KMS-11 (cell line): ENCODE measurements around the gene VSTM2A.

Source experiments
- H2AFZ ChIP-seq: fragments of 200-600 bp; sonication (generic); 2 replicates; pipeline ENCODE4 v1.6.1; 2016; ENCODE audit warnings: antibody characterized with exemption, mixed run types, low read depth
- H3K27ac ChIP-seq: fragments of 200-600 bp; sonication (generic); 2 replicates; pipeline ENCODE4 v1.6.1; 2016; ENCODE audit warnings: mild to moderate bottlenecking, mixed run types
- H3K27me3 ChIP-seq: fragments of 200-600 bp; sonication (generic); 2 replicates; pipeline ENCODE4 v1.6.1; 2017; ENCODE audit warnings: mild to moderate bottlenecking, low read depth, mixed run types, moderate library complexity; ENCODE audit not compliant: insufficient read depth
- H3K36me3 ChIP-seq: fragments of 200-600 bp; sonication (generic); 2 replicates; pipeline ENCODE4 v1.6.1; 2017; ENCODE audit warnings: mild to moderate bottlenecking, mixed run types; ENCODE audit not compliant: insufficient read depth
- H3K4me1 ChIP-seq: fragments of 200-600 bp; sonication (generic); 2 replicates; pipeline ENCODE4 v1.6.1; 2016; ENCODE audit warnings: mild to moderate bottlenecking, low read depth, mixed run types; ENCODE audit not compliant: poor library complexity, severe bottlenecking
- H3K4me2 ChIP-seq: fragments of 200-600 bp; sonication (generic); 2 replicates; pipeline ENCODE4 v1.7.0; 2016; ENCODE audit warnings: mild to moderate bottlenecking, mixed run types
- H3K4me3 ChIP-seq: fragments of 200-600 bp; sonication (generic); IDR thresholded peaks from 2 replicates; pipeline ENCODE4 v1.6.1; 2017; ENCODE audit warnings: low read depth, low read length, mixed read lengths; ENCODE audit not compliant: insufficient read depth
- H3K79me2 ChIP-seq: fragments of 200-600 bp; sonication (generic); 2 replicates; pipeline ENCODE4 v1.6.1; 2016; ENCODE audit warnings: low read depth, mixed run types; ENCODE audit not compliant: insufficient read depth
- H3K9ac ChIP-seq: fragments of 200-600 bp; sonication (generic); 2 replicates; pipeline ENCODE4 v1.6.1; 2016; ENCODE audit warnings: mild to moderate bottlenecking, mixed run types
- H4K20me1 ChIP-seq: fragments of 200-600 bp; sonication (generic); 2 replicates; pipeline ENCODE4 v1.6.1; 2016; ENCODE audit warnings: mild to moderate bottlenecking, mixed run types; ENCODE audit not compliant: insufficient read depth
- CTCF ChIP-seq: fragments of 200-600 bp; sonication (generic); conservative IDR thresholded peaks from 2 replicates; pipeline ENCODE4 v1.6.1; 2017; ENCODE audit warnings: low read depth, mild to moderate bottlenecking, antibody characterized with exemption, low read length, moderate library complexity, mixed read lengths

The VSTM2A gene

GRCh38 chr7:54544149-54544526 lies 2.0 kb downstream of the VSTM2A start:
- no peak overlapping the region for H3K27ac ChIP-seq

GRCh38 chr7:54544527-54545240 lies 2.5 kb downstream of the VSTM2A start:
- Histone ChIP-seq H3K36me3 (no peaks in the 10 kb centered on the region), H3K4me1 (no peaks in the 10 kb centered on the region), H3K4me3 (no peak overlapping the region), H3K27ac (no peak overlapping the region), H3K79me2 (no peaks in the 10 kb centered on the region), H2AFZ (no peak overlapping the region), H3K4me2 (no peak overlapping the region), H3K9ac (no peak overlapping the region), H3K27me3 (peaks cover 3% of the 10 kb centered on the region; the same call in 1 of the 2 replicates), H4K20me1 (no peaks in the 10 kb centered on the region)
- TF ChIP-seq CTCF, result no peak

More at GRCh38 chr7:54544149-54544526, 2.0 kb downstream of the VSTM2A start:
- H2AFZ ChIP-seq, result no peak overlapping the region
- no peaks in the 10 kb centered on the region for H3K4me1 ChIP-seq
- H3K79me2 ChIP-seq, result no peaks in the 10 kb centered on the region
- no peak overlapping the region for H3K4me3 ChIP-seq
- no peak for TF ChIP-seq CTCF
- H3K36me3 ChIP-seq, result no peaks in the 10 kb centered on the region
- no peaks in the 10 kb centered on the region for H4K20me1 ChIP-seq
- H3K9ac ChIP-seq, result no peak overlapping the region
- H3K27me3 ChIP-seq, result peaks cover 3% of the 10 kb centered on the region; the same call in 1 of the 2 replicates
- no peak overlapping the region for H3K4me2 ChIP-seq

GRCh38 chr7:54545241-54545563 lies 3.0 kb downstream of the VSTM2A start:
- Histone ChIP-seq H3K4me1 (no peaks in the 10 kb centered on the region), H3K4me3 (no peak overlapping the region), H3K36me3 (no peaks in the 10 kb centered on the region), H3K79me2 (no peaks in the 10 kb centered on the region), H3K27me3 (peaks cover 3% of the 10 kb centered on the region; the same call in 1 of the 2 replicates), H2AFZ (no peak overlapping the region), H3K4me2 (no peak overlapping the region), H3K27ac (no peak overlapping the region), H3K9ac (no peak overlapping the region), H4K20me1 (no peaks in the 10 kb centered on the region)
- no peak for TF ChIP-seq CTCF

- Histone ChIP-seq H3K27me3 (peaks cover 3% of the 10 kb centered on the region; the same call in 1 of the 2 replicates), H3K4me3 (no peak overlapping the region)
Measured at GRCh38 chr7:54546081-54546985, 4.2 kb downstream of the VSTM2A start.

More at GRCh38 chr7:54546081-54546985, 4.2 kb downstream of the VSTM2A start:
- Histone ChIP-seq H3K79me2 (no peaks in the 10 kb centered on the region), H3K4me1 (no peaks in the 10 kb centered on the region), H3K9ac (no peak overlapping the region), H3K4me2 (peak overlapping the region; percentile 44), H3K27ac (no peak overlapping the region), H2AFZ (peak overlapping the region; percentile 56), H3K36me3 (no peaks in the 10 kb centered on the region), H4K20me1 (no peaks in the 10 kb centered on the region)
- peak; percentile 46 for TF ChIP-seq CTCF
